NOMO-1 treated with dmso at 0.1 percent for 144 hours (cell line): ENCODE measurements around the gene ADAM12.

Experiments
- DNase-seq: peaks from one replicate; lab custom pipeline; 2025; ENCODE audit not compliant: unreplicated experiment; lab: John Stamatoyannopoulos, UW

Gene ADAM12, protein sequence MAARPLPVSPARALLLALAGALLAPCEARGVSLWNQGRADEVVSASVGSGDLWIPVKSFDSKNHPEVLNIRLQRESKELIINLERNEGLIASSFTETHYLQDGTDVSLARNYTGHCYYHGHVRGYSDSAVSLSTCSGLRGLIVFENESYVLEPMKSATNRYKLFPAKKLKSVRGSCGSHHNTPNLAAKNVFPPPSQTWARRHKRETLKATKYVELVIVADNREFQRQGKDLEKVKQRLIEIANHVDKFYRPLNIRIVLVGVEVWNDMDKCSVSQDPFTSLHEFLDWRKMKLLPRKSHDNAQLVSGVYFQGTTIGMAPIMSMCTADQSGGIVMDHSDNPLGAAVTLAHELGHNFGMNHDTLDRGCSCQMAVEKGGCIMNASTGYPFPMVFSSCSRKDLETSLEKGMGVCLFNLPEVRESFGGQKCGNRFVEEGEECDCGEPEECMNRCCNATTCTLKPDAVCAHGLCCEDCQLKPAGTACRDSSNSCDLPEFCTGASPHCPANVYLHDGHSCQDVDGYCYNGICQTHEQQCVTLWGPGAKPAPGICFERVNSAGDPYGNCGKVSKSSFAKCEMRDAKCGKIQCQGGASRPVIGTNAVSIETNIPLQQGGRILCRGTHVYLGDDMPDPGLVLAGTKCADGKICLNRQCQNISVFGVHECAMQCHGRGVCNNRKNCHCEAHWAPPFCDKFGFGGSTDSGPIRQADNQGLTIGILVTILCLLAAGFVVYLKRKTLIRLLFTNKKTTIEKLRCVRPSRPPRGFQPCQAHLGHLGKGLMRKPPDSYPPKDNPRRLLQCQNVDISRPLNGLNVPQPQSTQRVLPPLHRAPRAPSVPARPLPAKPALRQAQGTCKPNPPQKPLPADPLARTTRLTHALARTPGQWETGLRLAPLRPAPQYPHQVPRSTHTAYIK

DNA sequence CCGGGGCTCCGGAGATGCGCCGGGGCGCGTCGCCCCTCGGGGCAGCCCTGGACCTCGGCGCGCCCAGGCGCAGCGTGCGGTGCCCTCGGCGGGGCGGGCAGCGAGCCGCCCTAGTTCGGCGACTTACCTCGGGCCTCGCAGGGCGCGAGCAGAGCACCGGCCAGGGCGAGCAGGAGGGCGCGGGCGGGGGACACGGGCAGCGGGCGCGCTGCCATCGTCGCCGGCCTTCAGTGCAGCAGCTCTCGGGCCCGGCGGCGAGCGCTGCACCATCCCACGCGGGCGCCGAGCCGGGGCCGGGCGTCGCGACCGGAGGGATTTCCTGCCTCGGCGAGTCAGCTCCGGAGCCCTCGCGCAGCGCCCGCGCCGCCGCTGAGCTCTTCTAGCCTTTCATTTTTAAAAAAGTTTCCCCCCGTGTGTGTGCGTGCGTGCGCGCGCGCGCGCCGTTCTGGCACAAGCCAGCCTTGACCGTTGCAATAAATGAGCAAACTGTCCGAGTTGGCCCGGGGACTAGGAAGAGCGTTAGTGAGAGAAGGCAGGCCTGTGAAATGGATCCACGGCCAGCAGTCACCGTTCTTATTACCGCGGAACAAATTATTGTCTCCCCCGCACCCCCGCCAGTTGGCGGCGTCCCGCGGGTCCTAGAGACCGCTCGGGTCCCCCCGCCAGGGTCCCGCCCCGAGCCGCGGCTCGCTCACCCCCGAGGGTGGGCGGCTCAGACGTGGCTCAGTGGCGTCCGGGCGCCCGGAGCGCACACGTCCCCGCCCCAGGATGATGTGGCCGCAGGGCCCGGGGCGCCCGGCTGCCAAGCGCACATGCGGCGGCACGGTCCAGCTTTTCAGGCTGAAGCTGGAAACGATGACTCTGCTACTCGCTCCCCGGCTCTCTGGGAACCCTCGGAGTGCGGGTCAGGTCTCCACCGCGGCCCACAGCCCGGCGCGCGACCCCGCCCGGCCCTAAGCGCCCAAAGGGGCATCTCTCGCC lies at the start of gene ADAM12:
Gene ADAM12 (minus strand): TSS at position 547 of the 981 bp plus-strand sequence. CDS start 332 bp downstream, at position 215.
- no peak for DNase-seq

DNA sequence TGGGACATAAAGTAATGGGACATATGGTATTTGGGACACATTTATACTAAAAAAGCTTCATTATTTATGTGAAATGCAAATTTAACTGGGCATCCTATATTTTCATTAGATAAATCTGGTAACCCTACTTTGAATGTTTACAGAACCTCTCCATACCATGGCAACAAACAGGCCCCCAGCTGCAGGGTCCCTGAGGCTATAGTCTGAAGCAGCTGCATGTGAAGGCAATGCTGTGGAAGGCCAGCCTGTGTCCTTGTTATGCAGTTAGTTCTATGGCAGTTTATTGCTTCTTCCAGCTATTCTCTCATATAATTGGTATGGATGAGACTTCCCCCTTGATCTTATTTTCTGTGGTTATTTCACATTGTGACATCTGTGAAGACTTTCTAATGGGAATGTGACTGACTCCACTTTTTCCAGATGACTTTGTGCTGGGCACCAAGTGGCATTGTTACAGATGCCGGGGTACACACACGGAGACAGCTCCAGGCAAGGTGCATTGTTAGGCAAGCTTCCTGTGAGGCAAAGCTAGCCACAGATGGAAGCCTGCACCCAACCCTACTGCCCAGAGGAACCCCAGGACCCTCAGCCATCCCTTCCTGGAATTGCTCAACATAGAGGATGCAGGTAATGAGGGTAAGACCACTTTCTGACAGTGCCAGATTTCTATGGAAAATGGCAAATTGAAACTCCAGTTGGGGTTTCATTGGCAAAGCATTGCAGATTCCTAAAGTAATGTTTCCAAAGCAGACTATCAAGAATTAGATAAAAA lies 49.5 kb upstream of the ADAM12 start:
- no peak for DNase-seq

DNA sequence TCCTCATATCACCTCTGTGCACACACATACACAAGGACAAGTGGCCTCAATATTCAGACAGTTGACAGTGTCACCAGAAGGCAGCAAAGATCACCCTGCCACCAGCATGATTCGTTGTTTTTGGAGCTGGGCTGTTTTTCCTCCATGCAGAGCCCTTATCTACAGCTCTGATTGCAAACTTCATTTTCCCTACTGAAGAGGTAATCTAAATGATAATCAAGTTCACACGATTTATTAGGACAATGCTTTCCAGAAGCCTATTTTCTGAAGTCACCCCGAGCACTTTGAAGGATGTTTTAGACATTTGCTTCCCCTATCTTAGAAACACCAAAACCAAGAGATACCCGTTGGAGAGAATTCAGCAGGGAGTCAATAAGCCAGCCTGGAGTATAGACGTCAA lies 46.0 kb upstream of the ADAM12 start:
- no peak for DNase-seq

DNA sequence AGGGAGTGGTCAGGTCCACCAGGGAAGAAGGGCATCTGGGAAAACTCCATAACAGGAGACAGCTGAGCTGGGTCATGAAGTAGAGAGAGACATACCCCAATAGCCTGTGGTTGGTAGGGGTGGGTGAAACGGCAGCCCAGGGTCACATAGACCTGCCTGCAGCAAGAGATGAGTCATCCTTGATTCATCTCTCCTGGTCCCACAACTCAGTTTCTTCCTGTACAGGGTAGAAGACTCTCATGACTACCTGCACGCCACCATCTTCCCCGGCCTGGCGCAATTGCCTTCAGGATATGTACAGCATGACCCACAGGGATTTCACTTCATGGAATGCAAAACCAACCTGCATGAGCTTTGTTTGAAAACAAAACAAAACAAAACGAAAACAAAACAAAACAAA lies 45.1 kb upstream of the ADAM12 start:
- DNase-seq = no peak

DNA sequence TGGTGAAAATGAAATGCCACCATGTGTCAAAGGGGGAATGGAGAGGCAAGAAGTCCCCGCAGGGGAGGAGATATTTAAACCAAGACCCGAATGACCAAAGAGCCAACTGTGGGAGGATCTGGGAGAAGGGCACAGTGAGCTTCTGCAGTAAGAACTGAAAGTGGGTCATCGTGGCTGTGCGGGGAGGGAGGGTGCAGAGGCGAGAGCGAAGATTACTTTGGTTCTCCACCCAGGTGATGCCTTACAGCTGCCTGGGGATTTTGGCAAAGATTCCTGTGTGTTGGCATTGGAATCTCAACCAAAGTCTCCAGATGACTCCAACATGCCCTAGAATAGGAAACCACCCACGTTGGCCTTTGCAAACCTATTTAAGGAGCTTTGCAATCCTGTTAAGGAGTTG lies 44.2 kb upstream of the ADAM12 start:
- no peak for DNase-seq

DNA sequence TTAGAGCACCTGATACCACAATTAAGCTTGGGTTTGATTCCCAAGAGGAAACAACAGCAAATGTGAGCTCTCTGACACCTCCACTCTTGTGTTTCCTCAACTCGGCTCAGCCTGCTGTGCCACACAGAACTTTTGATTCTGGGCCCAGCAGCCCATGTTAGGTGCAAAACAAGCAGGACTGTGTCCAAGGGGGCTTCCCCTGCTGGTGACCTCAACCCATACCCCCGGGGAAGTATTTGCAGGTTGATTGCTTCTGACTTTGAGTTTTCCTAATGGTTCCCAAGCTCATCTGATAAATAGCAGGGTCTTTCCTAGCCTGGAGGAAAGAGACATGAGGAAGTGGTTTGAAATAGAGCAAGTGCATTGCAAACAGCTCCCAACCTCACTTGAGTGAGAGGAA lies 43.5 kb upstream of the ADAM12 start:
- no peak for DNase-seq

DNA sequence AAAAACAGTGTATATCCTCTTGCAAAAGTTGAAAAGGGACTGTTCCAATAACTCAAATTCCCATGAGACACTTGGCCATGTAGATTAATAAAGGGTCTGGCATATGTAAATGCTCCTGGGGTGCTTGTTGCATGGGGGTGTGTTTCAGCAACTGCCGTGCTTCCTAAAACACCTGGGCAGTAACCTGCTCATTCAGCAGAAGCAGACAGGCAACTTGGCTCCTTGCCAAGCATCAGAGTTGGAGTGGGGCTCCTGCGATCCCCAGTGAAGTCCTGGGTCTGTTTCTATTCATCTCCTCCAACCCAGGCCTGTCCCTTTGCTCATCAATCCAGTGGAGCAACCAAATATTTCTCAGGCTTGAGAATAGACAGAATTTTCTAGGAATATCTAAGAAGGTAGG lies 42.2 kb upstream of the ADAM12 start:
- DNase-seq = no peak

DNA sequence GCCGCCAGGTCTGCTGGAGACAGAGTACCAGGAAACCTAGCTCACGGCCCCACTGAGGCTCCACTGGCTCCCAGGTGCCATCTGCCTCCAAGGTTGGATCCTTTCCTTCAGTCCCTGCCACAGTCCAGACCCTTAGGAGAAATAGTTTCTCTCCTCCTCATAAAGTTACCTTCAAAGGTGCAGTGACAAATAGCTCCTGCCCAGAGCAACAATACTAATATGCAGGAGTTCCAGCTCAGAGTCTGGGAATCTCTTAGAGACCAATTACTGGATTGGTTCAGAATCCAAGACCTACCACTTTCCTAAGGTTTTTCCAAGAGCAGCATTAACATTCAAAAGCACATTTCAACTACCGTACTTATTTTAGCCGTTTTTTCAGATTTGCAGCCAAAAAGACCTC lies 41.0 kb upstream of the ADAM12 start:
- DNase-seq = no peak

DNA sequence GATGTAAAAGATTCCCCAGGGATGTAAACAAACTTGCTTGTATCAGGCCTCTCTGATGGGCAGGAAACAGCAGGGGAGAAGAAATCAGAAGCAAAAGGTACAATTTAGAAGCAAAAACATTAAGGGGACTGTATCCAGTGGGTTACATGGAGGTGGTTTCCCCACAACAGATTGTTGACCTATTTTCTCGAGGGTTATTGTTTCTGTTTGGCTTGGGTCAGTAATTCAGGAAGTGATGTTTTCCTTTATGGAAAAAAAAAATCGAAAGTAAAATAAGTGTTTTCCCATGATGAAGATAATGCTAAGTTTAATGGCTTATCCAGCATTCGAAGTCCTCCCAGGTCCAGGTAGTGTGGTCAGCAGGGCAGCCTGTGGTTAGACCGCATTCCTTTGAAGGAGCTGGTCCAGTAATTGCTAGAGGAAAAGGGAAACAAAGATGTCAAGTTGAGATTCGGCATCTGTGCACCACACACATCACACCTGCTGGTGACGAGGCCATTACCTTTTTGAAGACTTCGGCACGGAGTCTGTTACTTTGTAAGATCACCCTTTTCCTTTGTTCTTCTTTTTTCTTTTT lies 37.3 kb upstream of the ADAM12 start:
- DNase-seq = no peak

DNA sequence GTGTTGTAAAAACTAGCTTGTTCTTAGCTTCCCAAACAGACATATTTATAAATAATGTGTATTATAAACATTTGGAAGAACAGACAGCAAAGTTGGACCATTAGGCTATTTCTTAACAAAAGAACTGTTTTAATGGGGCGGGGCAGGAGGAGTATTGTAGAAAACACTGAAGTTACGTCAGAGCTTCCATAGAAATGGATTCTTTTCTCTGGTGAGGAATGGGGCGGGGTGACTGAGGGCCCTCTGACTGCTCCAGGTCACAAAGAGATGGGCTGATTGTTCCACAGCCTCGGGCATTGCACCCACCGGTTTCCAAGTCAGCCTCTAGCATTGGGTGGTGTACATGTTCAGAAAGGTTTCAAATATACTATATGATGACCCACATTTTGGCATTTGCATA lies 36.8 kb upstream of the ADAM12 start:
- no peak for DNase-seq

DNA sequence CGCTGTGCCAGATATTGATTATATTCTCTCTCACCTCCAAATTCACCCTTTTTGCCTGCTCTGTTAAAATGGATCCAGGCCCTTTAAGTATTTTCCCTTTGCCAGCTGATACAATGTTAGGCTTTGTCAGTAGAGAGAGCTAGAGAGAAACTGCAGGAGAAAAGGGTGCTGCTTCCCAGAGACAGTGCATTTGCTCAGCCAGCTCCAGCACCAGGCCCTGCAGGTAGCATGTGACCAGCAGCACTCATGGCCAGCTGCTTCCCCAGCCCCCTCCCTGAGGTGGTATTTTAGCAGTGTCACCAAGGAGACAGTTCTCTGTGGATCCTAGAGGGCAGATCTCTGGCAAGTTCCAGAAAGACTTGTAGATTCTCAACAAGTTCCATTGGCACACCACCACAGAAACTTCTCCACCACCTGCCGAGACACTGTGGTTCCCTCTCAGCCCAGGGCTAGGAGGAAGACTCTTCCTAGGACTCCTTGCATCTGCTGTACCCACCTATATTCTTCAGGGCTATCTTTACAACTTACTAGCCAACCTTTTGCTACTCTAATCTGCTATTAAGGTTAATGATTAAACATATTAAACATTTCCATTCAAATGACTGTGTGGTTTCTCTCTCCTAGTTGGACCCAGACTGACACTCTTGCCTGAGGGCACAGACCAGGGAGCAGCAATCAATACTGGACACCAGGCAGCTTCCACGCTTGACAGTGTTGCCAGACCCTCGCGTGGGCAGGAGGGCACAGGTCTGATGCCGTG lies 35.6 kb upstream of the ADAM12 start:
- no peak for DNase-seq

DNA sequence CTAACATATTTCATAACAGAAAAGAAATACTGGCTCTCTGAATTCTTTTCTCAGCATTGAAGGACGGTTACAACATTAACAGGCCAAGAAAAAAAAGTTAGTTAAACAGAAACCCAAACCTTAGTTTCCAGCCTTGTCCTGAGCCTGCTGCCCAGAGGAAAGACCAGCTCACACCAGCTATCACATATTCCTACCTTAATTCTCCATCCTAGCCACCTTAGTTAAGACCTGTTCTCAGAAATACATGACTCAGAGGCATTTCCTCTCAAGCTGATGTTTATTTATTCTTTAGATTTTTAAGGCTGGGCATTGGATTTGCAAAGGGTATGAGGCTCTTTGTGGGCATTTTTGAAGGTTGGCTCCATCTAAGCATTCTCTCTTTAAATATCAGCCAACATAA lies 34.3 kb upstream of the ADAM12 start:
- no peak for DNase-seq

DNA sequence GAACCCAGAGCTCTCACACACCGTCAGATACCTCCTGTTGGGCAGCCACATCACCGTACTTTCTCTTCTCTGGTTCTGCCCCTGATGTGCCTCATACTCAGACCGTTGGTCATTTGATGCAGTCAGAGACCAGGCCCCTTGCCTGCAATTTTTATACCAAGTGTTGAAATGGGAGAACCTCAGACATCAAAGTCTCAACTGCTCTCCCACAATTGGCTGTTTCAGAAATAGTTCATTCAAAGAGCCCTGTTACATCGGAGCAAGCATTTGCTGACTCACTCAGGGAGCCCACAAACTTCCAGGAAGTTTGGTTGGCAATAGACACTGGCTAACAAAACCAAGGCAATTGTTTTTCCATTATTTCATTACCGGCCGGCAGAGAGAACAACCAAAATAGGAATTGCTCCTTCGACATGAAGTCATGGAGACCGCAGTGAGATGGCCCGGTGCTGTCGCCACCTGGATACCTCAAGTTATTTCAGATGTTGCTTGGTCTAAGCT lies 33.5 kb upstream of the ADAM12 start:
- no peak for DNase-seq

DNA sequence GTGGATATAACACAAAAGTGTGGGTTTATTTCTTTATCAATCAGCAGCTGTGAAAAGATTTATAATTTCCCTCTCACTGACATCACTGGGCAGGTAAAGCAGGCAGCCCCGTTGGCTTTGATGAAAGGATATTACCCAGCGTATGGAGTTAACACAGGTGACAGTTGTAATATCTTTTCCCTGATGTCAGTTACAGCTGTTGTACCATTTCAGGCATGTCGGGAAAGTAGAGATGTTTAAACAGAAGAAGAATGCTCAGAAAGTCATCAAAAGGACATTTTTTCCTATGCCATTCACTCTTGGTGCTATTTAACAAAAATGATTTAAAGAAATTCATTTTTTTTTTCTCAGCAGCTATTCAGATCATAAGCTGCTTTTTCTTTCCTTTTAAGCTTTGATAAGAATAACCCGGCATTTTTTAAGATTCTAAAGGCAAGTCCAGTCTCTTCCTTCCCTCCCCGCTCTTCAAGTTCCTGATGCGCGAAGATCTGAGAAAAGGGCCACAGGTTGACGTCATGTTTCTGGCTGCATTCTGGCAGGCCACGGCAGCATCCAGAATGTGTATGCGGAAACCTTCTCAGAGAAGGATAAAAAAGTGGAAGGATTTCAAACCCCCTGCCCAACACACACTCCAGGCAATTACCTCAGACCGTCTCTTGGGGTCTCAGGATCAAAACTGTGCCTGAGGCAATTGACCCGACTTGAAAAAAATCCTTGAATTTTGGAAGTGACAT lies 32.5 kb upstream of the ADAM12 start:
- DNase-seq = no peak

DNA sequence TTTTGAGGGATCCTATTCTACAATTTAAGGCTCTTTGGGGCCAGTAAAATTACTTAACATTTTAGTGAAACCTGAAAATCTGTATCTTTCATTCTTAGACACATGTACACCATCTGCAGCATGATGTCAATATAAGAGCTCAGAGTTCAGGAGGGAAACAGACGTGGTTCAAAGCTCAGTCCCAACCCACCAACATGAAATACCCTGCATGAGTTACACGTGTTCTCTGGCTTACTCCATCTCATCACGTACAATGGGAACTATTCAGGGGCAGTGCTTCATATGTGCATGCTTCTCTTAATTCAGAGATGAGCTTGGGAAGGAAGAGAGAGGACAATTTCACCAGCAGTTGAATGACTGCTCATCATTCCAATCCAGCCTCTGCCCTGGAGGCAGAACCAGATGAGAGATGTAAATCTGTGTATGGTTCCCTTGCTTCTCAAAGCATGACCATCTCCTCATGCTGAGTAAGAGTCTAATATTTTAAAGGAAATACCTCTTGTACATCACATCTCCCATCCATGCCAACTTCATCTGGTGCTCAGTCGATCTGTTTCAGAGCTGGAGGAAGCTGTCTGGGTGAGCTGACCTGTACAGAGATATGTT lies 29.0 kb upstream of the ADAM12 start:
- DNase-seq = no peak

DNA sequence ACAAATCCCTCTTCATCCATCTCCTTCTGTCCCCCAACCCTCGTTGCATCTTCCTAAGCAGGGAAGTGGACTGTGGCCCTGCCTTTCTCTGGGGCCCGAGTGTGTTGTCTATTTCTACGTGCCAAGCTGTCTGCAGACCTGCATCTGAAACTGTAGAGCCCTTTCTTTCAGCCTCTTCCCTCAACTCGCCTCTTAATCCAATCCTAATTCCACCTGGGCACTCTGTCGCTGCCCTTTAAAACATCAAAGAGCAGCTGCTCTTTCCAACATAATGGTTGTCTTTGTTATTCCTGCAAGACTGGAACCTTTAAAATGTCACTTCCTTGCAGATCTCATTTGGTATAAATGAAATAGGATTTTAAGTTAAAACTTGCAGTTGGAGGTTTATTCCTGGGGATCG lies 21.5 kb upstream of the ADAM12 start:
- DNase-seq = no peak

DNA sequence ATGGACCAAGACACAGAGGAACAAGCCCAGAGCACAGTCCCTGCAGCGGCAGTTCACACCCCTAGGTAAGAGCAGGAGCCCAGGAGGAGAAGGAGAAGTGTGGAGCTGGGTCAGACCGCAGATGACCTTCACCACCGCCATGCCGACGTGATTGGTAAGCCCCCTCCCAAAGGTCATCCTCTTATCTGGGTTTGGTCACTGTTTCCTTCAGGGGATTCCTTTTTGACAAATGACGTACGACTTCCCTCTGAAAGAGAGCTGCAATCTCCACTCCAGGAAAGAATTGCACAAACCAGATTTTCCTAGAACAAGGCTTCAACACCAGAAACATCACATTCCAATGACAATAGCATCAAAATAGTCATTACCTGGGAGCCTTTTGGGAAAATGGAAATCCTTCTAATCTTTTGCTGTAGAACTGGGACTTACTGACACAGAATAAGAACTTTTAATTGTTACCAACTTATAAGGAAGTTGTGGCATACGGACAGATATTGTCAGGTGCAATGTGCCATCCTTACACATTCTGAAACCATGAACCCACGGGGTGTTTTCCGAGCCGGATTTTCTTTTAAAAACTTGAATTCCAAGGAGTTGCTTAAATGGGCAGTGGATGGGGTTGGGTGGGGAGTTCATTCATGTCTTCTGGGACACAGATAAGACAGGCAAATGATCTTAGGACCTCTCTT lies 20.8 kb upstream of the ADAM12 start:
- no peak for DNase-seq
